ENCODE data around the gene OR51M1. TPM values are rescaled to one million over a fixed set of nuclear protein-coding genes. Genes with fewer than 3 reads are reported as not detected.
"Not testable (repeated sequence)": the region's sequence is repeated elsewhere in the genome, so short reads cannot be mapped to it uniquely, and the experiment has no call there.

OR51M1 gene
- total RNA-seq: not detected in 2 replicates
- polyA plus RNA-seq: not detected in 2 replicates

- Histone ChIP-seq H3K9me3 (ENCODE audit: low read depth) (no peaks in the 10 kb centered on the region), H4K20me1 (ENCODE audit: insufficient read depth, poor library complexity, severe bottlenecking) (no peaks in the 10 kb centered on the region), H3K36me3 (replicated peaks; ENCODE audit: insufficient read depth, low read depth) (no peaks in the 10 kb centered on the region), H3K4me1 (ENCODE audit: insufficient read depth) (no peaks in the 10 kb centered on the region), H2AFZ (no peak within 1 kb of the TSS), H3K4me2 (no peak within 1 kb of the TSS), H3K27me3 (no peaks in the 10 kb centered on the region), H3K79me2 (no peaks in the 10 kb centered on the region), H3K27ac (no peak within 1 kb of the TSS), H3K9me2 (replicated peaks; ENCODE audit: insufficient read depth) (no peaks in the 10 kb centered on the region), H3K4me3 (no peak within 1 kb of the TSS)
- WGBS (ENCODE audit: low lambda C conversion rate, missing lambda C conversion rate): 71% methylated on average over 1 of the region's 1 CpG
- DNase-seq (ENCODE audit: low spot score): no peak
- TF ChIP-seq EZH2 (IDR thresholded peaks at IDR 0.05; ENCODE audit: borderline replicate concordance): no peak
- TF ChIP-seq CTCF (IDR thresholded peaks at IDR 0.05; ENCODE audit: poor library complexity): no peak
- no peak for TF ChIP-seq EZH2phosphoT487 (IDR thresholded peaks at IDR 0.05; ENCODE audit: low read depth, severe bottlenecking, unreplicated experiment)
These were observed at the start of gene OR51M1 for GRCh38 chr11:5383576-5383975. OR51M1 (plus strand) TSS chr11:5383812; CDS start chr11:5389399, 5,587 bp downstream.

- Histone ChIP-seq H3K27me3 (no peaks in the 10 kb centered on the region), H3K4me2 (no peak overlapping the region), H3K4me3 (no peak overlapping the region), H3K27ac (no peak overlapping the region), H4K20me1 (ENCODE audit: insufficient read depth, poor library complexity, severe bottlenecking) (no peaks in the 10 kb centered on the region), H3K9me3 (ENCODE audit: low read depth) (no peaks in the 10 kb centered on the region), H3K4me1 (ENCODE audit: insufficient read depth) (no peaks in the 10 kb centered on the region), H3K9me2 (replicated peaks; ENCODE audit: insufficient read depth) (no peaks in the 10 kb centered on the region), H2AFZ (no peak overlapping the region), H3K36me3 (replicated peaks; ENCODE audit: insufficient read depth, low read depth) (no peaks in the 10 kb centered on the region), H3K79me2 (no peaks in the 10 kb centered on the region)
- TF ChIP-seq CTCF (IDR thresholded peaks at IDR 0.05; ENCODE audit: poor library complexity) (no peak), EZH2 (IDR thresholded peaks at IDR 0.05; ENCODE audit: borderline replicate concordance) (no peak), EZH2phosphoT487 (IDR thresholded peaks at IDR 0.05; ENCODE audit: low read depth, severe bottlenecking, unreplicated experiment) (no peak)
- 47% methylated on average over 1 of the region's 1 CpG for WGBS (ENCODE audit: low lambda C conversion rate, missing lambda C conversion rate)
- no peak for DNase-seq (ENCODE audit: low spot score)
These were observed 48.4 kb upstream of the OR51M1 start for GRCh38 chr11:5335170-5335569.

- Histone ChIP-seq H3K4me2 (no peak overlapping the region), H3K4me3 (no peak overlapping the region), H4K20me1 (ENCODE audit: insufficient read depth, poor library complexity, severe bottlenecking) (no peaks in the 10 kb centered on the region), H3K36me3 (replicated peaks; ENCODE audit: insufficient read depth, low read depth) (no peaks in the 10 kb centered on the region), H3K9me3 (ENCODE audit: low read depth) (no peaks in the 10 kb centered on the region), H3K79me2 (no peaks in the 10 kb centered on the region), H2AFZ (no peak overlapping the region), H3K4me1 (ENCODE audit: insufficient read depth) (no peaks in the 10 kb centered on the region), H3K9me2 (replicated peaks; ENCODE audit: insufficient read depth) (no peaks in the 10 kb centered on the region), H3K27ac (no peak overlapping the region), H3K27me3 (no peaks in the 10 kb centered on the region)
- TF ChIP-seq EZH2 (IDR thresholded peaks at IDR 0.05; ENCODE audit: borderline replicate concordance): no peak
- no peak for TF ChIP-seq CTCF (IDR thresholded peaks at IDR 0.05; ENCODE audit: poor library complexity)
- no peak for TF ChIP-seq EZH2phosphoT487 (IDR thresholded peaks at IDR 0.05; ENCODE audit: low read depth, severe bottlenecking, unreplicated experiment)
- no peak for DNase-seq (ENCODE audit: low spot score)
These were observed 47.3 kb upstream of the OR51M1 start for GRCh38 chr11:5336331-5336730.

- DNase-seq (ENCODE audit: low spot score); H3K9me3 ChIP-seq (ENCODE audit: low read depth); H3K4me3 ChIP-seq; H2AFZ ChIP-seq; H3K9me2 ChIP-seq (replicated peaks; ENCODE audit: insufficient read depth); H3K79me2 ChIP-seq; H3K27ac ChIP-seq; H3K4me1 ChIP-seq (ENCODE audit: insufficient read depth); H3K4me2 ChIP-seq; H3K36me3 ChIP-seq (replicated peaks; ENCODE audit: insufficient read depth, low read depth); H3K27me3 ChIP-seq; H4K20me1 ChIP-seq (ENCODE audit: insufficient read depth, poor library complexity, severe bottlenecking): not testable (repeated sequence)
- WGBS (ENCODE audit: low lambda C conversion rate, missing lambda C conversion rate): 92% methylated on average over 1 of the region's 1 CpG
These were observed 46.4 kb upstream of the OR51M1 start for GRCh38 chr11:5337253-5337652.

Measured in hepatocyte (in vitro differentiated cells).